GM21515 (cell line): Measurements from ENCODE around the gene JTB.
"Not testable (repeated sequence)": the region's sequence is repeated elsewhere in the genome, so short reads cannot be mapped to it uniquely, and the experiment has no call there.

Experiments used
- ATAC-seq: cut with Tn5 transposase; IDR thresholded peaks from one replicate; pipeline ENCODE4 v1.9.1; 2021; ENCODE audit not compliant: unreplicated experiment

The JTB gene

GRCh38 chr1:153979091-153979490 lies 1.6 kb upstream of the JTB start:
- not testable (repeated sequence) for ATAC-seq

DNA sequence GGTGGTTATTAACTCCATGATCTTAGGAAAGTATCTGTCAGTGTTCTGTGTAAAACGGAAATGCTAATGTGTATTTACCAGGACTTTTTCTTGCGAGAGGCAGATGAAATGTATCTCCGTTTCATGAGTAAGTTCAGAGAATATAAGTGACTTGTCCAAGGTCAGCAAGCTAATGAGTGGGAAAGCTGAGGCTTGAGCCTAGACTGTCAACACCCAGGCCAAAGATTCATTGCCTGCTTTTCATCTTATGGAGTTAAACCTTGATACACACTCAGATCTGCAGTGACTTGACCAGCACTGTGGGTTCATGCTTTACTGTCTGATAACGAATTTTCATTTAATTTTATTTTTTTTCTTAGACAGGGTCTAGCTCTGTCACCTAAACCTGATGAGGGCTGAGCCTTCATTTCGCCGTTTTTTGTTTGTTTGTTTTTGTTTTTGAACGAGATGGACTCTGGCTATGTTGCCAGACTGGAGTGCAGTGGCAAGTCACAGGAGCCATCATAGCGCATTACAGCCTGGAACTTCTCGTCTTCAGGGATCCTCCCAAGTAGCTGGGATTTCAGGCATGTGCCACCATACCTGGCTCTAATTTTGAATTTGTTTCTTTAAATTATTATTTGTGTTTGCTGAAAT lies 918 bp upstream of the JTB start:
- peak; percentile 21 for ATAC-seq

DNA sequence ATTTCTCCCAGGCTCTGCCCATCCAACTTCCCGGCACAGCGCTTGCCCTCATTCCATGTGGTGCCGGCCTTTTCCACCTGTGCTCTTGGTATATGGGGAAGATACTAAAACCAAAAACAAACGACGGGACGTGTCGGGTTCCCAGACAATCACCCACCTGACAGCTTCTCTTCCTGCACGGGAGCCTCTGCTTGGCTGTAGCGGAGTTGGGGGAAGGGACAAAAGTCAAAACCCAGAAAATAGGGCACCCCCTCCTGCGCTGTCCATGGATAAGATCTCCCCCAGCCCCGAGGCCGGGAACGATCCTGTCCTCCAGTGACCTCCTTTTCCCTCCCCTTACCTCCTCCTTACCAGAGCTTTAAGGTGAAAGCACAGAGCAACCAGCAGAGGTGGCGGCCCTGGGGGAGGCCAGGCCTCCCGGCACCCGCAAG lies 640 bp downstream of the JTB start:
- ATAC-seq, result no peak

DNA sequence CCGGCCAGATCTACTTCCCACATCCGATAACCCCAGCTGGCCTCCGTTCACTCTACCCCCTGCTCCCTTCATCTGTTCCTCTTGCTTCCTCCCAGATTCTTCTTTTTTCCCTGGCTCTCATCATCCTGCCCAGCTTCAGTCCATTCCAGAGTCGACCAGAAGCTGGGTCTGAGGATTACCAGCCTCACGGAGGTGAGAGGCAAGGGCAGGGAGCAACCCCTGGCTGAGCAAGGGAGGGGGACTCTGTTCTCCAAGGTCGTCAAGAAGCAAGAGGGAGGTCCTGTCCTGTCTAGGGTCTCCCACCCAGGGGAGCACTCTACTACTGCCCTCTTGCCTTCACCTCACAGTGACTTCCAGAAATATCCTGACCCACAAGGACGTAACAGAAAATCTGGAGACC lies 3.9 kb downstream of the JTB start:
- no peak for ATAC-seq

GRCh38 chr1:153973071-153973470 lies 4.4 kb downstream of the JTB start:
- ATAC-seq, result no peak

GRCh38 chr1:153970346-153970745 lies 7.1 kb downstream of the JTB start:
- ATAC-seq, result no peak

- ATAC-seq, result no peak
These were observed 8.5 kb downstream of the JTB start for GRCh38 chr1:153968972-153969371.

DNA sequence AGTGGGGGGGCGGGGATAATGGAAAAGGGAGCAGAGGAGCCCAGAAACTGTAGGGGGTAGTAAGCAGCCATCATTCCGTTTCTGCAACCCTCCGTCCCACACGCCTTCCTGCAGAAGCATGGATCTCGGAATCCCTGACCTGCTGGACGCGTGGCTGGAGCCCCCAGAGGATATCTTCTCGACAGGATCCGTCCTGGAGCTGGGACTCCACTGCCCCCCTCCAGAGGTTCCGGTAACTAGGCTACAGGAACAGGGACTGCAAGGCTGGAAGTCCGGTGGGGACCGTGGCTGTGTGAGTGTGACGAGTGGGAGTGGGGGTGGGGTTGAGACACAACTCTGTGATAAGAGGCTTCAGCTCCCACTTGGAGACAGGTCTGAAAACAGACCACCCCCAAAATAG lies 9.1 kb downstream of the JTB start:
- ATAC-seq, result no peak

- no peak for ATAC-seq
These were observed 9.5 kb downstream of the JTB start for GRCh38 chr1:153968000-153968363.

GRCh38 chr1:153967107-153967999 lies 10.1 kb downstream of the JTB start, which contains the start of gene CREB3L4:
Gene CREB3L4, plus strand, starts transcription at chr1:153967902. Its CDS starts 624 bp downstream, at chr1:153968526.
- peak; percentile 66 for ATAC-seq

DNA sequence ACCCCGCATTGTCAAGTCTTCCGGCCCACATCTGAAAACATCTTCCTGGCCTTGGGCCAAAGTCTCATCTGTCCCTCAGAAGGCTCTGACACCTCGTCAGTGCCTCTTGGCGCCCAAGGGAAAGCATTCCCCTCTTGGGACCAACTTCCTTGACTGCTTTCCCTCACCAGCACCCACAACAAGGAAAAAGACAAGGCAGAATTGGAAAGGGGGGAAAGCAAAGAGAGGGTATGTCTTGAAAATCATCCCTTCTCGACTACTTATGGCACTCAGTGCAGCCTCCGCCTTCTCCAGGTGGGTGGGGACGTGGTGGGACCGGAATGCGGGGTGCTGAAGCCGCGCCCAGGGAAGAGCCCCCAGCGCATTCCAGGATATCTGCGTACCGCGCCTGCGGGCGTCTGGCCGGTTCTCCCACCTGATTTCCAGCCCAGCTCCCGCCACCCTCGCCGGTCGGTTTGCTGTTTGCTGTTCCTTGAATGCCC lies 13.6 kb downstream of the JTB start:
- no peak for ATAC-seq

GRCh38 chr1:153963030-153963849 lies 14.2 kb downstream of the JTB start, which contains the start of gene SLC39A1:
Gene SLC39A1, minus strand, starts transcription at chr1:153963537. Its CDS starts 822 bp downstream, at chr1:153962715.
- no peak for ATAC-seq

DNA sequence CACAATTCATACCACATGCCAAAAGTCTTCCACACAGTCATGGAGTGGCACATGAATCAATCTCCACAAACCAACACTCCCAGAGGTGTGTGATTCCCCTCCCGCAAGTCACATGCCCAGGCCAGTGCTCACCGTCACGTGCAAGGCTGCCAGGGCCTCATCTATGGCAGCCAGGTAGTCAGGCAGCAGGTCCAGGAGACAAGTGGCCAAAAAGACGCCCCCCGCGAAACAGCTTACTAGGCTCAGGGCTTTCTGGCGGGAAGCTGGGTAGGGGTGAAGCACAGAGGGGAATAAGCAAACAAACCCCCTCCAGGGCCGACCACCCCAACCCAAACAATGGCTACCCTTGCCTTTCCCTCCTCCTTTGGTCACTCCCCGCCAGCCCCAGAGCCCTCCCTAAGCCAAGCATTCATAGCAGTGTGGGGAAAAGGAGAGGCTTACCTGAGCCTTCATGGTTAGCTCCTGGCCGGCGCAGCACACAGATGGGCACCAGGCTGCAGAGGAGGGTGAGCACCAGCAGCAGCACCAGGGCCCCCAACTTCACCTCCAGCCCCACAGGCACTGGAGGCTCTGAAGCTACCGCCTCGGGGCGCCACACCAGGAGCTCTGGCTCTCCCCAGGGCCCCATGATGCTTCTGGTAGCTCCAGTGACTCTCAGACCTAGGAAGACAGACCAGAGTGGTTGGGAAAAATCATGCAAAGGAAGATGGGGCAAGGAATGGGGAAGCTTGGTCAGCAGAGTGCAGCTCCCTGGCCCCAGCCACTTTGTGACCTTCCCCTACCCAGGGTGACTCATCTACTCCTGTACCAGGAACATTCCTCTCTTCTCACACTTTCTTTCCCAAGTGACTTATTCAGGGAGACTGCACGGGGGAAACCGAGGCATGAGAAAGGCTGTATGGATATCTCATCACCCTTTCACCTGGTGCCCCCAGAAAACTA lies 15.1 kb downstream of the JTB start:
- no peak for ATAC-seq

GRCh38 chr1:153961421-153961820 lies 16.1 kb downstream of the JTB start:
- no peak for ATAC-seq

DNA sequence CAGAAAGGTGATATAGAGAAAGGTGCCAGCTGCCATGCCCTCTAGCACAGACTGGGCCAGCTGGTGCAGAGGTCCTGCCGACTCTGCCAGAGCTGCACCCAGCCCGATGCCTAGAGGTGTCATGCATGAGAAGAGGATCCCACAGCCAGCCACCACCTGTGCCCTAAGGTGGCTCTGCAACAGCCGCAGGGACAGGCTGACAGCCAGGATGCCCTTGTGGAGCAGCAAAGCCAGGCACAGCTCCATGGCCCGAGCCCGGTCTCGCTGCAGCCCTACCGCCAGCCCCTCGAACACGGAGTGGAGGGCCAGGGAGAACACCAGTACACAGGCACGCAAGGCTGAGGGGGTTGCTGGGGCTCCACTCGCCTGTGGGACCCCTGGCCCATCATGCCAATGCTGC lies 17.3 kb downstream of the JTB start:
- no peak for ATAC-seq

DNA sequence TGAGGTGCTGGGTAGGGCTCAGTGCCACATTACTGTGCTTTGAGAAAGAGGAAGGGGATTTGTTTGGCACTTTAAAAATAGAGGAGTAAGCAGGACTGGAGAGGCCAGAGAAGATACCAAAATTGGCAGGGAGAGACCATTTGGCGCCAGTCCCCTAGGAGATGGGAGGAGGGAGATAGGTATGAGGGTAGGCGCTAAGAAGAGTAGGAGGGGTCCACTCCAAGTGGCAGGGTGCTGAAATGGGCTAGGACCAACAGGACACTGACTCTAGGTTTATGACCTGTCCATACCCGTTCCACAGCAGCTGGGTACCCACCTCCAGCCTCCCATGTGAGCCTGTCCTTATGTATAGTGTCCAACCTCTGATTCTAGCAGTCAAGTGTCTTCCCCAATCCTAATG lies 18.0 kb downstream of the JTB start:
- no peak for ATAC-seq

- ATAC-seq, result no peak
These were observed 18.6 kb downstream of the JTB start for GRCh38 chr1:153958961-153959260.

DNA sequence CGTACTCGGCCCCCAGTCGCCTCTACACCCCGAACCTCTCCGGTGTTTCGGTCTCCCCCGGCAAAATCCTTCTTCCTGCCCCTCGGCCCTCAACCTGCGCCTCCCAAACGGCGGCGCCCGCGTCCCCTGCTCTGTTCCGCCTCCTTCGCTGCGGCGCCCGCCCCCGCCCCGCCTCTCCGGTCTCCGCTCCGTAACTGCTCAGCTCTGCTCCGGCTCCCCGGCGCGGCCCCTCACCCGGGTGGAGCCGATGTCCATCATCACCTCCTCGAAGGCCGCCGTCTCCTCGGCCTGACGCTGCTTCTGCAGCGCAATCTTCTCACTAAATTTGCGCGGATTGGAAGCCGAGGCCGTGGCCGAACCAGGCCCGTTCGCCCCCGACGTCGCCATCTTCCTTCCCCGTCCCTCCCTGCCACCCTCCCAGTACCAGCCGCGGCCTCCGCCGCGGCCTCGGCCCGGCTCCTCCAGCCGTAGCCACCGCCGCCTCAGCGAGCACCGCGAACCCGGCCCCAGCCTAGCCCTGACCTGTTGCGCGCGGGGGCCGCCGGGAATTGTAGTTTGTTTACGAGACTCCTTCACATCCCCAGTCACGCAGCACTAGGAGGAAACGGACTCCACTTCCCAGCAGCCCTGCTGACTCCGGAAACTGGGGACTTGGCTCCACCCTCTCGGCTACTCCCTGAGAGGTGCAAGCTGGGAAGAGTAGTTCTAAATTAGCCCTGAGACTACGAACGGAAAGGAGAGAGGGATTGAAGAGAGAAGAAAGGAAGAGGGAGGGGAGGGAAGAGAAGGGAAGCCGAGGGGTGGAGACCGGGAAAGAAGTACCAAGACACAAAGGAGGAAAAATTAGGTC lies 19.1 kb downstream of the JTB start, which contains the start of gene CRTC2:
TSS of gene CRTC2 (minus strand) at position 502 of the 850 bp plus-strand sequence. CDS start at position 387, 115 bp downstream.
- ATAC-seq, result peak; percentile 66

- ATAC-seq, result peak; percentile 8
These were observed 19.7 kb downstream of the JTB start for GRCh38 chr1:153957744-153958110.
